ENCODE measurements around the gene ZDHHC14. TPM values are rescaled to one million over a fixed set of nuclear protein-coding genes. Genes with fewer than 3 reads are reported as not detected.

Gene ZDHHC14
- total RNA-seq, 1 donor from 2014 or later: 46.1 TPM

DNA sequence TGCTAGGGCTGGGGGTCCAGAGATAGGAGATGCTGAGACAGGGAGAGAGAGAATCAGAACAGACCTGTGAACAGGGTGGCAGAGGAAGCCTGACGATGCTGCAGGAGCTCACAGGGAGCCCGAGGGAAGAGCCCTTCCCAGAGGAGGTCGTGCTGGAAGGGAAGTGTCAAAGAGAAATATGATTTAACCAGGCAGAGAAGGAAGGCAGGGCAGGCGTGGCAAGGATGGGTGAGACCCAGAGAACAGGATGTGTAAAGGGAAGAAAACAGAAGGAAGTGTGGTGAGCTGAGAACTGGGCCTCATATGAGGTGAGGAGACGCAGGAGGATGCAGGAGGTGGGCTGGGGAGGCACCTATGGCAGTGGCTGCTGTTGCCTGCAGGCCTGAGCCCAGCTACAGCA is 105.6 kb downstream of the ZDHHC14 start:
- no peak for DNase-seq (ENCODE audit: extremely low read depth, low read depth, low spot score)

DNA sequence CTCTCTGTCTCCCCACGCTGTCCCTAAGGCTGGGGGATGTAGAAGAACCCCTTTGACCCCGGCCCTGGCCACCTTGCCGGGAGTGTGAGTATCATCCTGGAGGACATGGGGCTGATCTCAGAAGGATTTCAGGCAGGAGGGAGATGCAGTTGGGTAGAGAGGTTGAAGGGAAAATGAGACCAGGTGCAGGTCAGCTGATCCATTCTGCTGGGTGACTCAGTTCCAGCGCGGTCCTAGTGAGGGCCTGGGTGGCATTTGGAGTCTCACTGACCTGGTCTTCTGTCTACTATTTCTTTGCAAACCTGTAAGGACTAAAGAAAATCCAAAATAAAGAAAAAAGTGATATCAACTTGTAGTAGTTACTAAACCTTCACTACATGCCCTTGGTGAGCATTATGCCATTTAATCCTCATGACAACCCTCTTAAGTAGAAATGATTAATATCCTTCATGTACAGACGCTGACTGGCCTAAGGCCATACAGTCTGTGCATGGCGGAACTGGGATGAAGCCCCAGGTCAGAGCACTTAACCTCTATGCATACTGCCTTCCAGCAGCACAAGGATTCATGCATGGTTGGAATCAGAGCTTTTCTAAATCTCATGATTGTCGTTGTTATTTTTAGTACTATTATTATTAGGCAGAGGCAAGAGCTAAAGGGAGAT is 106.3 kb downstream of the ZDHHC14 start:
- no peak for DNase-seq (ENCODE audit: extremely low read depth, low read depth, low spot score)

DNA sequence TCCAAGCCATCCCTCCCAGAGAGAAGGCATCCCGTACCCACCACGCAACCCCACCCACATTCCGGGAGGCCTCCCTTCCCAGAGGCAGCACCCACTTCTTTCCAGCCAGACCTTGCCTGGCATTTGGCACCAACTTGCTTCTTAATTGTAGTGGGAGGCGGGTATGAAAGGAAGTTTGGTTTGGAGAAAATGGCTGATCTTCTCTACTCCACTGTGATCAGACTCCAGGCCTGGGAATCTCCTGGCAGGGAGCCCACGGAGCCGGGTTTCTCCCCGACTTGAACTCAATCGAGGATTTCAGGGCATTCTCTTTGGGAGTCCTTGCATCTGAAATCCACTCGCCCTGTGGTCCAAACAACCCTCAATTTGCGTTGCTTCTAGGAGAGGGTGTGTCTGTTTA is 107.1 kb downstream of the ZDHHC14 start:
- no peak for DNase-seq (ENCODE audit: extremely low read depth, low read depth, low spot score)

DNA sequence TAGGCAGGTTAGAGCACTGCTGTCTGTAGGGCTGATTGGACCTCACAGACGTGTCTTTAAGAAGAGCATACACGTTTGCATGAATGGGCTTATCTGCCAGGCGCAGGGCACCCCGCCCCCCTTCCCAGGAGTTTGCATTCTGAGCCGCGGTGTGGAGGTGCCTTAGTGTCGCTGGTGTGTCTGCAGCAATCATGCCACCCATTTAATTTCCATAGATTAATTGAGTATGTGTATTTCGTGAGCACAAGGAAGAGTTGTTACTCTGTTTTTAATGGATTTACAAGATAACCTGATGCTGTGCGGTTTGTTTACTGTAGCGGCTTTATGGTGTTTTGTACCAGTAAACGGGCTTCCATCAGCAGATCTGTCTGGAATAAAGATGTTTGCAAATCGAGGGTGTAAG is 107.7 kb downstream of the ZDHHC14 start:
- DNase-seq (ENCODE audit: extremely low read depth, low read depth, low spot score): no peak

DNA sequence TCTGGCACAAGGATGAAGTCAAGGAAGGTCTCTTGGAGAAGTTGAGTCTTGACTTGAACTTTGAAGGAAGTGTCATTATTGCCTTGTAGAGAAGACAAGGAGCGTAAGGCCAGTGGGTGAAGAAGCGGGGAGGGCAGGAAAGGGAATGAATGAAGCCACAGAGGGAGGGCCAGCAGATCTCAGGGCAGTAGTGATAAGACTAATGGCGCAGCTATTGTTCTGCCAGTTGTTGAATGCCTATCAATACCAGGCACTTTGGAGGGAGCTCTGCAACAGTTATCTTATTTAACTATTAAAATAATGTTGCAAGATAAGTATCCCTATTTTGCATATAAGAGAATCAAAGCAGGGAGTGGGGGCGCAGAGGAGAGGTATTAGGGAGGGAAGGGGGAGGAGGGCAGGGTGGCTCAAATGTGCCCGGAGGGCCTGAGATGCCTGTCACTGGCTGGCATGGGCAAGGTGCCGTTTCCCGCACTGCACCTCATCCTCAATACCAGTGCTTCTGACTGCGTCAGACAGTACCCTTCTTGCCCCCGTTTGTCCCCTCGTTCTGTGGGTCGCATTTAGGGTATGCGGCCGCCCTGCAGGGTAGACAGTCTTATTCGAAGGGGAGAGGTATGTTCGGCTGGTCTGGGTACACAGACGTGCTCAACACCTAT is 109.8 kb downstream of the ZDHHC14 start:
- DNase-seq (ENCODE audit: extremely low read depth, low read depth, low spot score): no peak

DNA sequence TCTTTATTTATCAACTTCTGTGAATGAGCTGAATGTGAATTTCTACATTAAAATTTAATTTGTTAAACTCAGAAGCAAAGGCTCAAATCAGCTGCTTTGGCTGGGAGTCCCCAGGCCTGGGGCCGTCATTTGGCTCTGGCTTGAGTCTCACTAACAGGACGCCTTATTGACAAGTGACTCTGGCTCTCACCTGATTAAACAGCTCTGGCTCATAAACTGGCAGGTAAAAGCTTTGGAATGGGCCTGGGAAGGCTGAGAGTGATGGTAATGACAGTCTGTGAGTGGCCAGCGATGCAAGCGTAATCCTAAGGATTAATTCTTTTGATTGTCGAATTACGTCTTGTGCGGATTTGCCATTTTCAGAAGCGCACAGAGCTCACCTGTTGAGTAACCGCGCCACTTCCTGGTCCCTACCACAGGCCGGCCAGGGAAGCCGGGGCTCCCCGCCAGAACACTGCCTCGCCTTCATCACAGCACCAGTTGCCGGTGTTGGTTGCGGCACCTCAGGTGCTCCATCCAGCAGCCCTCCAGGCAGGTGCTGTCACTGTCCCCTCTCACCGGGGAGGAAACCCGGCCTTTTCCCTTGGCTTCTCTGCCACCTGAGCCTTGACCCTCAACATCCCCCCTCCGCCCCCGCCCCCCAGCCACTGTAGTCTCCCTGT is 110.7 kb downstream of the ZDHHC14 start:
- no peak for DNase-seq (ENCODE audit: extremely low read depth, low read depth, low spot score)

DNA sequence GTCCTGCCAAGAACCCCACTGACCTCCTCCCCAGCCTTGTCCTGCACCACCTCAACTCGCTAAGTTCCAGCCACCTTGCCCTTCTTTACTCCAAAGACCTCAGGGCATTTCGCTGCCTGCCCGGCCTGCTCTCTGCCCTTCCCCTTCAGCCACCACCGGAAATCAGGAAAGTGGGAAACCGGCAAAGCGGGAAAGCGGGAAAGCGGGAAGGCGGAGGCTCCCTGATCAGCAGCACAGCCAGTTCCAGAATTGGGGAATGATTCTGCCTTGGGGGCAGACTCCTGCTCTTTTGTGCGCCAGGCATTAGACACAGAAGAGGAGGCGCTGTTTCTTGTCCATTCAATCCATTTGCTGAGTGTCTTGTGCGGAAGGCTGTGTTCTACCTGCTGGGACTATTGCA is 111.3 kb downstream of the ZDHHC14 start:
- no peak for DNase-seq (ENCODE audit: extremely low read depth, low read depth, low spot score)

DNA sequence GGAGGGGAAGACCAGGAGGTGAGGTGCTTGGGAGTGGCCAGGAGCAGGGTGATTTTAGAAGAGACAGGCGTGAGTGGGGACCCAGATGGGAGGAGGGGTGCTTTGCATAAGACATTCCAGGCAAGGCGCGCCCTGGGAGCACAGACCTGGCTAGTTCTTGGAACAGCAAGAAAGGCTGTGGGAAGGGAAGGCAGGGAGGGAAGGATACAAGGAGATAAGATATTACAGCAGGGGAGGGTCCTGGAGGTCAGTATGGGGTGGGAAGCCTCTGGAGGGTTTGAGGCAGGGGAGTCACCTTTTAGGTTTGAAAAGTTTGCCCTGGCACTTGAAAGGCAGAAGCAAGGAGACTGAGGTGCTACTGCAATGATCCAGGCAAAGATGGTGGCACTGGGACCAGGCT is 111.8 kb downstream of the ZDHHC14 start:
- DNase-seq (ENCODE audit: extremely low read depth, low read depth, low spot score): no peak

DNA sequence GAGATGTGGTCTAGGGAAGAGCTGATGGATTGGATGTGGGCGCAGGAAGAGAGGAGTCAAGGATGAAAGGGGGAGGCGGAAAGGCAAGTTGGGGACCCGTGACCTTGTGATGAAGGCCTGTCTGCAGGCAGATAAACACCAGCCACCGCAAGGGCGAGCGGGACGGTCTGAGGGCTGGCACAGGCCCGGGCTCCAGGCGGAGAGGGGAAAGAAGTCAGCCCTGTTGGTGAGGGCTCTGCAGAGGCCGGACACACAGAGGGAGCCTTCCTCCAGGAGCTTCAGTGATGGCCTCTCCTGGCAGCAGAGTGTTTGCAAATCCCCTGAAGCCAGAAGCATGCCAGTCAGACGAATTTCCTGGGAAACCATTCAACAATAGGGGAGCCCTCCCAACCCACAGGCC is 112.2 kb downstream of the ZDHHC14 start:
- DNase-seq (ENCODE audit: extremely low read depth, low read depth, low spot score): no peak

DNA sequence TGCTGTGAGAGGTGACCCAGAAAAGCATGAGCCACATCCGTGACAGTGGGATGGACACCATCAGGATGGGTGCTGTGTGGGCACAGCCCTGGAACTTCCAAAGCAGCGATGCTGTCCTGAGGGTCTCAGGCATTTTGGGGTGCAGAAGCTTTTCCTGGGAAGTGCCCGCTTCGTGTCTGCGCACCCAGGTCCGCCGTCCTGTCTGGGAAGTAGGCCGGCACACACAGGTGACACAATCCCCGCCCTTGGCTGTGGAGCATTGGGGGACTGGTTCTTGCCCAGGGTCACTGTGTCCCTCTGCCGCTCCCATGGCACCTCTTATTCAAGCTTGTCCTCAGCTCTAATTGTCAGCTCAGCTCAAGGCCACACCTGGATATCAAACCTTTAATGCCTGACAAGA is 112.6 kb downstream of the ZDHHC14 start:
- DNase-seq (ENCODE audit: extremely low read depth, low read depth, low spot score): no peak

DNA sequence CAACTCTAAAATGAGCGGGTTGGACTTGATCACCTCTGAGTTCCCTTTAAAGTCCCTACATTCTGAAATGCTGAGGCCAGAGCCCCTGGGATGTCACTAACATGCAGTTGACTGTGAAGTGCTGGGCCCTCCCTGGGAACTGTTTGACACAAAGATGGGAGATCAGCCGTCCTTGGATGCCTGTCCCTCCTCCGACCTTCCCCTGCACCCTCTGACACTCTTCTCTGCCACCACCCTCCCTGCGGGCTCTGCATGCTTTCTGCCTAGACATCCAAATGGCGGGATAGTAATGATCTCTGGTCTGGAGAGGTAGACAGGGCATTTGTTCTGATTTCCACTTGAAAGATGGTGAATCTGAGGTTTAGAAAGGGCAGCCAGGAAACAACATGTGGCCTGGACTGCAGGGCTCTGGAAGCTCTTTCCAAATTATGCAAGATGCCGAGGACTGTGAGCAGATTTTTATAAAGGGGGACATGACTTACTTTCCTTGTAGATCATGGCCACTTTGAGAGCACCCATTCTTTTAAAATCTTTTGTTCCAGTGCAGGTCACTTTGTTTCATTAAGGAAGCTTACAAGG is 113.2 kb downstream of the ZDHHC14 start:
- no peak for DNase-seq (ENCODE audit: extremely low read depth, low read depth, low spot score)

DNA sequence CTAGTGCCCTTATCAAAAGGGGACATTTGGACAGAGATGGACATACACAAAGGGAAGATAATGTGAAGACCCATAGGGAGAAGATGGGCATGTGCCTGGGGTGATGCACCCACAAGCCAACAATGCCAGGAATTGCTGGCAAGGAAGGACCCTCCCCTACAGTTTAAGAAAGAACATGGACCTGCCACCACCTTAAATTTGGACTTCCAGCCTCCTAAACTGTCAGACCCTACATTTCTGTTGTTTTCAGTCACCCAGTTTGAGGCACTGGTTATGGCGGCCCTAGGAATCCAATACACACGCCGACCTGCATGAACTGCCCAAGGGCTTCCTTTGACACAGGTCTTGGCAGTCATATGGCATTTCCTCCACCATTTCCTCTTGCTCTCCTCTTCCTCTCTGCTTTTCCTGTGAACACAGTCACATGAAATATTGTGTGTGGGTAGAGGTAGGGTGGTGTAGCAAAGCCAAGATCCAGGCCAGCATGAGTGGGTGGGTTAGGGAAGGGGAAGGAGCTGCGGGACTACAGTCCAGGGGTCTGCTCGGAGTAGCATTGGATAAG is 115.6 kb downstream of the ZDHHC14 start:
- no peak for DNase-seq (ENCODE audit: extremely low read depth, low read depth, low spot score)

DNA sequence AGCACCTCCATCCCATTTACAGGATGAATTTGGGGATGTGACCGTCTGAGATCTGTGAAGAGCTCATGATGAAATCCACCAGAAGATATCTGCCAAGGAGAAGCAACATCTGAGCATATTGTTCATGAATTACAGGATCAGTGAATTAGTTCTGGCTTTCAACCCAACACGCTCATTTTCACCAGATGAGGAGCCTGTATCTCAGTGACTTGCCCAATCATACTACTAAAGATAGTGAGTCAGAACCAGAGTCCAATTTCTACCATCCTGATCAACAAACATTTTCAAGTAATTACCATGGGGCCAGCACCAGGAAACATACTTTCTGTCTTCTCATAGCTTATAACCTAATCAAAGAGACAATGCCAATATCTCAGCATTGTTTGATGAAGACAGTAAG is 116.6 kb downstream of the ZDHHC14 start:
- no peak for DNase-seq (ENCODE audit: extremely low read depth, low read depth, low spot score)

DNA sequence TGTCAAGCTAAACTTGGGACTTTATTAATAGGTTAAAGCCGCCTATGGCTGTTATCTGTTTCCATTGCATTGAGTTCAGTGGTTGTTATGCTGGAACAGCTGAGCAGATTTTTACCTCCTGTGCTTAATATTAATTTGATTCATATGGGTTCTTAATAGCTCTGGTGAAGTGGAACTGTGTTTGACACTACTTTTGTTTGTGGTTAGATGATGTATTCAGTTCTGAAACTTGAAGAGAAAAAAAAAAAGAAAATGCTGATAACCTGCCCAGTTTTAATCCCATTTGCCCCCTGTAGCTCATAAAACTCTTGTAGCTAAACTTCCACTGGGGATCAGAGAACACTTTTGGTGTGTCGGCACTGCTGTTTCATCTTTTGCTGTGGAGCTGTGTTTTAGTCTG is 117.8 kb downstream of the ZDHHC14 start:
- no peak for DNase-seq (ENCODE audit: extremely low read depth, low read depth, low spot score)

DNA sequence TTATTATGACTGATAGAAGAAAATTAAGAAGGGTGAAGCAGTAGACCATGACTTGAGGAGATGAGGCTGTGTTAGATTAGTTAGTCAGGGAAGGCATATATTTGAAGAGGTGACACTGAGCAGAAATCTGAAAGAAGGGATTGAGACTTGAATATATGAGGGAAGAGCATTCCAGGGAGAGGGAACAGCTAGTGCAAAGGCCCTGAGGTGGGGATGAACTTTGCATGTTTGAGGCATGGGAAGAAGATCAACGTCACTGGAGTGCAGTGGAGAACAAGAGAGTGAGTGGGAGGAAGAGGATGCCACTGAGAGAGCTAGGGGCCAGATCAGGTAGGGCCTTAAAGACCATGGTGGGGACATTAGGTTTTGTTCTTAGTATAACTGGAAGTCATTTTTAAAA is 119.0 kb downstream of the ZDHHC14 start:
- DNase-seq (ENCODE audit: extremely low read depth, low read depth, low spot score): no peak

DNA sequence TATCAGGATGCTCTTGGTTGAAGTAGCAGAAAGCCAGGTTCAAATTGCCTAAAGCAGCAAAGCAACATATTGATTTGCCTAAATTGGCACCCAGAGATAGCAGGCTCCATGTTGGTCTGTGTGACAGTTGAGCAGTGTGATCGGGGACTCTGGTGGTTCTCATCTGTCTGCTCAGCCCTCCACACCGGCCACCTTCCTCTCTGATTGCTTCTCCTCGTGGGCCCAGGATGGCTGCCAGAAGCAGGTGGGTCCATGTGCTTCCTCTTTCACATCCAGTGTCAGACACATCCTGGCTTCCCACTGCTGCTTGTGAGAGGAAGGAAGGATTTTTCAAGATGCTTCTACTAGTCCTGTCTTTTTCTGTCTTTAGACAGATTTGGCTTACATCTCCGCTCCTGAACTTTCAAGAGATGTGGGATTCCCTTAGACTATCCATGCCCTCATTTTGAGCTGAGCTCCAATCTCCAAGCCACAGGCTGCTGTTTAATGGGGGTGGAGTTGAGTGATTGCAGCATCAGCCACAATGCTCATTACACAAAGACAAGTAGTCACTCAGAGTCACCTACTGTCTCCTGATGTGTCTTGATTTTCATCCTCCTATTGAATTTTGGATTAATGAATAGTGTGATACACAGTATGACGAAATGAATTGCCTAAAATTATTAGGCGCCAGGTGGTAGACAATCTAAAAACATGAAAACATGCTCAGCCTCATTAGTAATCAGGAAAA is 122.2 kb downstream of the ZDHHC14 start:
- no peak for DNase-seq (ENCODE audit: extremely low read depth, low read depth, low spot score)

DNA sequence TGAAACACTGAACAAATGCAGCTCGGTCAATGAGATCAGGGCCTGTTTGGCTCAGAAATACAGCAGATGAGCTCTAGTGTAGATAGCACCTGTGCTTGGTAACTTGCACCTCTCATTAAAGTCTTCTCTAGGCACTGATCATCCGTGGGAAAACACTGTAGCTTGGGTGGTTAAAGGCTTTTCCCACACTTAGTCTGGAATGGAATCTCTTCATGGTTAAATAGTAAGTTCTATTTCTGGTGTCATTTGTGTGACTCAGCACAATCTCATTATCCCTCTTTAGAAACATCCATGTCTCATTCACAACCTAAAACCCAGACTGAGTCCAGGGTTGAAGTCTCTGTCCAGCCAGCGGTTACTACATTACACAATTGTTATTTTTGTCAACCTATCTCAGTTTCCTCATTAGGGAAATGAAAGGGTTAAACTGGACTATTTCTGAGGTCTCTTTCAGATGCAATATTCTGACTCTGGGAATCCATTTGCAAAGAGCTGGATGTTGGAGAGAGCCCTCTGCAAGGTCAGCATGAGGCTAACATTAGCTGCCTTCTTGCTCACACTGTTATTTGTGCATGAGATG is 125.0 kb downstream of the ZDHHC14 start:
- no peak for DNase-seq (ENCODE audit: extremely low read depth, low read depth, low spot score)

DNA sequence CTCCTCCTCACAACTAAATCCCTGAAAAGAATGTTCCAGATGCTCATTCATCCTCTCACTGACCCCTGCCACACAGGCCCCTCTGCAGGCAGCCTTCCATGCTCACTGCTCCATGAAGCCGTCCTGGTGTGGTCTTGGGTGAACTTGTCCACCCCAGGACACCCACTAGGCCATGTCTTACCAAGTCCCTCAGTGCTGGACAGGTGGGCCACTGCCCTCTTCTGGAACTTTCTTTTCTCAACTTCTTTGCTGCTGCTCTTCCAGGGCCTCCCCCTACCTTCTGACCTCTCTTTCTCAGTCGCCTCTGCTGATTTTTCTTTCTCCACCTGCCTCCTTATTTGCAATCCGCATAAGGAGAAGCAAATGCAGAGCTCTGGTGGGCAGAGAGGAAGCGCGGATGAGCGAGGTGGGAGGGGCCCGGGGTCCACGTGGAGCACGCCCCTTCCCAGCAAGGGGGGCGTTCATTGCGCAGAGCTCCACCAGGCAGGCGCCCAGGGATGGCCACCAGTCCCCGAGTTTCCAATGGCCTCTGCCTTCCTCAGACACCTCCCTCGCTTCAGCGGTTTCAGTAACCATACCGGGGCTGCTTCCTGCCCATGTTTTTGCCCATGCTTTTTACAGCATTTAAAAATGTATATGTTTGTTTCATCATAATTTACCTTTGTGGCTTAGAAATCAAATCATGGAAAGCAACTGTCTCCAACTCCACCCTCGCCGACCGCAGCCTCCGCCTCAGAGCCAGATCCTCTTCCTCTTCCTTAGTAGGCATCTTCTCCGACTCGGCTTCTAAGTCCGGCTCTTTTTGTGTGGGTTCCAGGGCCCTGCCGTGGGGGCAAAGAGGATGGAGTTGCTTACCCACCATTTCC is 129.6 kb downstream of the ZDHHC14 start:
- DNase-seq (ENCODE audit: extremely low read depth, low read depth, low spot score): no peak

DNA sequence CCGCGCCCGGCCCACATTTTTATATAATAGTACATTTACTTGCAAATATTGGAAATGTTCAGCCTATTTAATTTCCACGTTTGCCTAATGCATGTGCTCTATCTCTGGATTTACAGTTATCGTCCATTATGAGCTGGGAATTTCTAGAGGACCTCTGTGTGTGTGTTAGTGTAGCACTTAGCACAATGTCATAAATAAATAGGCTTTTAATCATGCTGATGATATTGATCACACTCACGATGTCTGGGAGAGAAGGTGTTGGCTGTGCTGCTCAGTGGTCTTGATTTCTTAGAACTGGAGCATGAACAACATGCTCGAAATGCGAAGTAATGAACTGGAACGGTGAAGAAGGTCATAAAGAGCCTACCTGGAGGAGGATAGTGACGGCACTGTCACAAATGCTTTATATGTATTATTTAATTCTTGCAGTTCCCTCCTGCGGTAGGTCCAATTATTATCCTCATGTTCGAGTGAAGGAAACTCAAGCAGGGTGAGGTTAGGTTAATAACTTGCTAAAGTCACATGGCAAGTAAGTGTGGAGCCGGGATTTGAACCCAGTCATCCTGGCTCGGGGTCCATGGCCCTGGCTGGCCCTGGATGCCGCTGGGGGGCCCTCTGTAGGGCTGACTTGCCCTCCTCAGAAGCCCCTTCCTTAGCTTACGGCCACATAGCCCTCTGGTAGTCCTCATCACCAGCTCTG is 130.8 kb downstream of the ZDHHC14 start:
- no peak for DNase-seq (ENCODE audit: extremely low read depth, low read depth, low spot score)

All from glomerular endothelial cell (primary cell).